Measurements from ENCODE around the gene CCNF.

Gene CCNF

DNA sequence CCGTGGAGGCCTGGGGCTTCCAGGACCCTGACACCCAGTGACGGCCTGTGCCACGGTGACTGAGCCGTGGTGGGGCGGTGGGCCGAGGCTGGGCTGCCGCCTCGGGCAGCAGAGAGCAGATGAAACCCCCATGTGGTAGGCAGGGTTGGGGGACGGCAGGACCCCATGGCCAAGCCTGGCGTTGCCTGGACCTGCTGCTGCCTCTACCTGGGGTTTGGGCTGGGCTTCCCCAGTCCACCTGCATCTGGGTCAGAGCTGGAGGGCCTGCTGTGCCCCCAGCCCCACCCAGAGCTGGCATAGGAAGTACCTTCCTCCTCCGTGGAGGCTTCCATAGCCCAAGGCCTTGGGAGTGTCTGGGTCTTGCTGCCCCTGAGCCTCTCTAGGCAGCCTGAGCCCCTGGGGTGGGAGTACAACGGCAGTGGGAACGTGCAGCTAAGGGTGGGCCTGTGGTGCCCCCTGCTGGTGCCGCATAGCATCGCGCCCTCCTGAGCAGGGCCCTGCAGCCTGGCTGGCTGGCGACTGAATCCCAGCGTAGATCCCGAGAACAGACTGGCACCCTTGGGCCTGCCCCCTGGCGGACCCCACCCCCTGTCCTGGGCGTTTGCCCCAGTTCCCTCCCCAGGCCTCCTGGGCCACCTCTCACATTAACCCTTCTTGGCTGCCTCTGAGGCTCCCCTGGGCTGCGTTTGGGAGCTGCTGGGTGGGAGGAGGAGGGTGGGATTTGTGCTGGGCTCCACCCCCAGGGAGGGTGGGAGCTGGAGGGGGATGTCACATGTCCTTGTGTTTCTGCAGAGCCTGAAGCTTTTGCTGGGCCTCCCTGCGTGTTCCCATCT is 71.9 kb downstream of the CCNF start:
- POLR2A ChIA-PET, result interaction anchor here (0.6 to 1.5 kb wide), 8 partner anchors 9 to 73 kb away, joined by 3 to 5 read pairs (median 3); partner anchors contain the start of genes AMDHD2, TBC1D24 and TEDC2
- TF ChIP-seq ZNF384 (IDR thresholded peaks at IDR 0.05) (no peak), SP1 (IDR thresholded peaks at IDR 0.05) (no peak), HDGF (IDR thresholded peaks at IDR 0.05; ENCODE audit: borderline replicate concordance) (no peak), LEF1 (IDR thresholded peaks at IDR 0.05; ENCODE audit: borderline replicate concordance) (no peak), FOXM1 (IDR thresholded peaks at IDR 0.05; ENCODE audit: borderline replicate concordance) (no peak), NFRKB (IDR thresholded peaks at IDR 0.05) (no peak), BHLHE40 (IDR thresholded peaks at IDR 0.05; ENCODE audit: borderline replicate concordance) (no peak), SUZ12 (IDR thresholded peaks at IDR 0.05) (no peak), TARDBP (IDR thresholded peaks at IDR 0.05) (no peak), ARNT (IDR thresholded peaks at IDR 0.05) (no peak), CTBP1 (IDR thresholded peaks at IDR 0.05; ENCODE audit: borderline replicate concordance) (no peak), ELF4 (IDR thresholded peaks at IDR 0.05) (no peak), FOXA1 (IDR thresholded peaks at IDR 0.05) (no peak), L3MBTL2 (conservative IDR thresholded peaks at IDR 0.05) (no peak), FOXK2 (IDR thresholded peaks at IDR 0.05) (no peak)
- TF ChIP-seq, protein P1, sequence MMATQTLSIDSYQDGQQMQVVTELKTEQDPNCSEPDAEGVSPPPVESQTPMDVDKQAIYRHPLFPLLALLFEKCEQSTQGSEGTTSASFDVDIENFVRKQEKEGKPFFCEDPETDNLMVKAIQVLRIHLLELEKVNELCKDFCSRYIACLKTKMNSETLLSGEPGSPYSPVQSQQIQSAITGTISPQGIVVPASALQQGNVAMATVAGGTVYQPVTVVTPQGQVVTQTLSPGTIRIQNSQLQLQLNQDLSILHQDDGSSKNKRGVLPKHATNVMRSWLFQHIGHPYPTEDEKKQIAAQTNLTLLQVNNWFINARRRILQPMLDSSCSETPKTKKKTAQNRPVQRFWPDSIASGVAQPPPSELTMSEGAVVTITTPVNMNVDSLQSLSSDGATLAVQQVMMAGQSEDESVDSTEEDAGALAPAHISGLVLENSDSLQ (IDR thresholded peaks at IDR 0.05), result no peak
- DNase-seq (ENCODE audit: extremely low spot score), result peak; percentile 89
- CTCF ChIA-PET, result interaction anchor here (0.5 to 1.5 kb wide), 14 partner anchors 8 to 250 kb away, joined by 3 to 6 read pairs (median 3); partner anchors contain the start of genes ABCA3, ATP6V0C and ECI1

DNA sequence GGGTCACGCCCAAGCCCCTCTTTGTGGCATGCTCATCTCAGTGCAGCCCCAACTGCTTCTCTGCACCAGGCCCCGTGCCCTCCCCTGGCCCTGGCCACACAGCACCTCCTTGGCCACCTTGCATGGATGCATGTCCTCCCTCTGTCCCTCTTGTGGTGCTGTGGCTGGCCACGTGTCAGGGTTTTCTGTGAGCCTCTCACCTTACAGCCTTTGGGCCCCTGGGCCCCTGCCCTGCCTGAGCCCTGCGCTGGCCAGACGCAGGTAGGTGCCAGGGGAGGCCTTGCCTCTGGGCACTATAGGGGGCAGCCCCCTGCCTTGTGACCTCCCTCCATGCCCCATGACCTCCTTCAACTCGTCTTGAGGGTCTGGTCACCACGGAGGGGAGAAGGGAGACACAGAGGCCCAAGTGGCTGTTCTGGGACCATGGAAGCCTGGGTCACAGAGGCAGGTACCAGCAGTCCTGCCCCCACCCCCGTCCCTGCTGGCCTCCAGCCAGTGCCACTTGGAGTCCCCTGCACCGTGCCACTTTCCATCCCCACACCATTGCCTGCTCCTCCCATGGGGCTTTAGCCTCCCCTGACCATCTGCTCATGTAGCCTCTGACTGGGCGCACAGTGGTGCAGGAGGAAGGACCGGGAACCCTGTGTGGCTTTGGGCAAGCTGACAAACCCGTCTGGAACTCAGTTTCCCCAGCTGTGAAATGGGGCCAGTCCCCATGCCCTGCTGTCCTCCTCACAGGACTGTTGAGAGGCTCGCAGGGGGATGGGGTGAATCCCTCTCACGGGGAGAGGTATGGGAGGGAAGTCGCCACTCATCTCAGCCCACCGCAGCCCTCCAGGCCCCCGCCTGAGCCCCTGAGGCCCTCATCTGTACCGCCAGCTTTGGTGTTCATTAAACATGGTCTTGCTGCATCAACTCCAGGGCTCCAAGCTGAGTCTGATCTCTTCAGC is 73.0 kb downstream of the CCNF start:
- ChIA-PET CTCF (interaction anchor here (0.5 to 1.5 kb wide), 12 partner anchors 10 to 251 kb away, joined by 3 to 6 read pairs (median 3); partner anchors contain the start of genes ABCA3 and ECI1), POLR2A (interaction anchor here (0.9 to 1.5 kb wide), 8 partner anchors 8 to 74 kb away, joined by 3 to 5 read pairs (median 3); partner anchors contain the start of genes AMDHD2, CEMP1 and TBC1D24)
- TF ChIP-seq ARNT (IDR thresholded peaks at IDR 0.05) (no peak), FOXA1 (IDR thresholded peaks at IDR 0.05) (no peak), ZNF384 (IDR thresholded peaks at IDR 0.05) (no peak), BHLHE40 (IDR thresholded peaks at IDR 0.05; ENCODE audit: borderline replicate concordance) (no peak), SP1 (IDR thresholded peaks at IDR 0.05) (no peak), NFRKB (IDR thresholded peaks at IDR 0.05) (no peak), TARDBP (IDR thresholded peaks at IDR 0.05) (no peak), LEF1 (IDR thresholded peaks at IDR 0.05; ENCODE audit: borderline replicate concordance) (no peak), SUZ12 (IDR thresholded peaks at IDR 0.05) (no peak), FOXM1 (IDR thresholded peaks at IDR 0.05; ENCODE audit: borderline replicate concordance) (no peak), ELF4 (IDR thresholded peaks at IDR 0.05) (no peak), L3MBTL2 (conservative IDR thresholded peaks at IDR 0.05) (no peak), HDGF (IDR thresholded peaks at IDR 0.05; ENCODE audit: borderline replicate concordance) (no peak), CTBP1 (IDR thresholded peaks at IDR 0.05; ENCODE audit: borderline replicate concordance) (no peak), FOXK2 (IDR thresholded peaks at IDR 0.05) (no peak)
- TF ChIP-seq, protein P1 (IDR thresholded peaks at IDR 0.05), result no peak
- no peak for DNase-seq (ENCODE audit: extremely low spot score)

DNA sequence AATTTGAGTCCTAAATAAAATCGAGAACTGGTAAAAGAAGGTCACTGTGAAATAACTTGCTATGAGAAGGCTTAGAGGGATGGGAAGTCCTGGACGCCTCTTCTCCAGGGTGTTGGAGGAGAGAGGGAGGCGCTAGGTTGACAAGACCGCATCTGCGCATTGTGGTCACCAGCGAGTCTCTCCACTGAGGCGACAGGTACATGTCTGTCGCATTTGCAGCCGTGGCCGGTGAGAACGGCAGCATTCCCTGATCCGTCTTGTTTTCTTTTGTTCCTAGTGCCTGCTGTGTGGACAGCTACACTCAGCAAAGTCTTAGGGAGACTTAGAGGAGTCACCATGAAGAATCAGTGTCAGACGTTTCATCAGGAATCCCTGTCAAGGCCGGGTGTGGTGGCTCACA is 76.4 kb downstream of the CCNF start:
- ChIA-PET POLR2A (no interaction called here), CTCF (no interaction called here)
- DNase-seq (ENCODE audit: extremely low spot score), result no peak
- TF ChIP-seq HDGF (IDR thresholded peaks at IDR 0.05; ENCODE audit: borderline replicate concordance), result no peak
- no peak for TF ChIP-seq TARDBP (IDR thresholded peaks at IDR 0.05)
- TF ChIP-seq SUZ12 (IDR thresholded peaks at IDR 0.05), result no peak
- TF ChIP-seq LEF1 (IDR thresholded peaks at IDR 0.05; ENCODE audit: borderline replicate concordance), result no peak
- TF ChIP-seq BHLHE40 (IDR thresholded peaks at IDR 0.05; ENCODE audit: borderline replicate concordance), result no peak
- TF ChIP-seq FOXK2 (IDR thresholded peaks at IDR 0.05), result no peak
- TF ChIP-seq ZNF384 (IDR thresholded peaks at IDR 0.05), result no peak
- TF ChIP-seq FOXM1 (IDR thresholded peaks at IDR 0.05; ENCODE audit: borderline replicate concordance), result no peak
- TF ChIP-seq ELF4 (IDR thresholded peaks at IDR 0.05), result no peak

DNA sequence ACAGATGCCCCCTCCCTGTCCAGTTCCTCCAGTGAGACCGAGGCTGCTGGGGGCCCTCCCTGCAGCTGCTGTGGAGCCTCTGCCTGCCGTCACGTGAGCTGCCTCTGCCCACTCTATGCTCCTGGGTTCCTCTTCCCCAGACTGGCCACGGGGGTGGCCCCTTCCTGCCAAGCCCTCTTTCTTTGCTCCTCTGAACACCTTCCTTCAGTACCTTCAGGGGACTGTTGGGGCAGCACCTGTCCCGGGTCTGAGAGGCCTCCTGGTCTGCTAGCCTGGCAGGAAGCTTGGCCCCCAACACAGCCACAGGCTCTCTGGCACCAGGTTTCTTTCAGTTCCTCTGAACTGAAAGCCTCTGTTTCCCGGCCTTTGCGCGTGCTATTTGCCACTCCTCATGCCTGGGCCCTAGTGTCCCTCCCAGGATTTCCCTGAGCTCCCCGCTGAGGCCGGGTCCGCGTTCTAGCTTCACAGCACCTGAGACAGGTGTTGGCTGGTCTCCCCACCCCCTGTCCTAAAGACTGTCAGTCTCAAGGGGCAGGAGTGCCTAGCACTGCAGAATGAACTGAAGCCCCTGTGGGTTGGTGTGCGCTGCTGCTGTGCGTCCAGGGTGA is 77.9 kb downstream of the CCNF start:
- POLR2A ChIA-PET, result interaction anchor here (0.9 kb wide), 1 partner anchor 79 kb away, joined by 3 read pairs; no protein-coding TSS in a partner anchor
- CTCF ChIA-PET, result interaction anchor here (0.6 kb wide), 1 partner anchor 125 kb away, joined by 4 read pairs; no protein-coding TSS in a partner anchor
- TF ChIP-seq BHLHE40 (IDR thresholded peaks at IDR 0.05; ENCODE audit: borderline replicate concordance) (no peak), FOXK2 (IDR thresholded peaks at IDR 0.05) (no peak), TARDBP (IDR thresholded peaks at IDR 0.05) (no peak), ARNT (IDR thresholded peaks at IDR 0.05) (no peak), SUZ12 (IDR thresholded peaks at IDR 0.05) (no peak), ZNF384 (IDR thresholded peaks at IDR 0.05) (no peak), FOXA1 (IDR thresholded peaks at IDR 0.05) (no peak), SP1 (IDR thresholded peaks at IDR 0.05) (no peak), HDGF (IDR thresholded peaks at IDR 0.05; ENCODE audit: borderline replicate concordance) (no peak), NFRKB (IDR thresholded peaks at IDR 0.05) (no peak), ELF4 (IDR thresholded peaks at IDR 0.05) (no peak), LEF1 (IDR thresholded peaks at IDR 0.05; ENCODE audit: borderline replicate concordance) (no peak), CTBP1 (IDR thresholded peaks at IDR 0.05; ENCODE audit: borderline replicate concordance) (no peak), FOXM1 (IDR thresholded peaks at IDR 0.05; ENCODE audit: borderline replicate concordance) (no peak)
- TF ChIP-seq, protein P1 (IDR thresholded peaks at IDR 0.05), result no peak
- no peak for DNase-seq (ENCODE audit: extremely low spot score)
